GM23338 (cell line): ENCODE data around the gene PGM1. TPM values are rescaled to one million over a fixed set of nuclear protein-coding genes. Genes with fewer than 3 reads are reported as not detected.

Source experiments
- ATAC-seq: fragments of 200-7000 bp; cut with Tn5 transposase; 3 replicates; pipeline ENCODE4 v1.9.1; 2020
- DNase-seq: peaks from one replicate; pipeline ENCODE4 v3.0.0-alpha.2; 2015; ENCODE audit warnings: low spot score
- H2AFZ ChIP-seq: fragments of 200-600 bp; sonication (generic); 2 replicates; pipeline ENCODE4 v1.8.0; 2016; ENCODE audit warnings: antibody characterized with exemption, mild to moderate bottlenecking, moderate library complexity
- H3F3A ChIP-seq: fragments of 200-600 bp; sonication (generic); replicated peaks from 2 replicates; pipeline ENCODE4 v1.8.0; 2017; ENCODE audit warnings: antibody characterized with exemption, mixed run types, low read depth
- H3K27ac ChIP-seq: fragments of 200-600 bp; sonication (generic); 2 replicates; pipeline ENCODE4 v1.6.1; 2016; ENCODE audit warnings: low read depth
- H3K27me3 ChIP-seq: fragments of 200-600 bp; sonication (generic); 2 replicates; pipeline ENCODE4 v1.8.0; 2016; ENCODE audit warnings: mild to moderate bottlenecking, mixed run types, moderate library complexity; ENCODE audit not compliant: insufficient read depth
- H3K36me3 ChIP-seq: fragments of 200-600 bp; sonication (generic); 2 replicates; pipeline ENCODE4 v1.8.0; 2016; ENCODE audit warnings: mild to moderate bottlenecking; ENCODE audit not compliant: insufficient read depth
- H3K4me1 ChIP-seq: fragments of 200-600 bp; sonication (generic); 2 replicates; pipeline ENCODE4 v1.8.0; 2016; ENCODE audit warnings: mild to moderate bottlenecking, moderate library complexity; ENCODE audit not compliant: insufficient read depth
- H3K4me2 ChIP-seq: fragments of 200-600 bp; sonication (generic); 2 replicates; pipeline ENCODE4 v1.7.1; 2017; ENCODE audit warnings: mixed run types
- H3K4me3 ChIP-seq: fragments of 200-600 bp; sonication (generic); 2 replicates; pipeline ENCODE4 v1.6.1; 2016; ENCODE audit warnings: mixed run types
- H3K79me2 ChIP-seq: fragments of 200-600 bp; sonication (generic); replicated peaks from 2 replicates; pipeline ENCODE4 v1.8.0; 2017; ENCODE audit warnings: mild to moderate bottlenecking; ENCODE audit not compliant: insufficient read depth
- H3K9me2 ChIP-seq: fragments of 200-600 bp; sonication (generic); 2 replicates; pipeline ENCODE4 v1.8.0; 2017; ENCODE audit not compliant: insufficient read depth
- H4K20me1 ChIP-seq: fragments of 200-600 bp; sonication (generic); replicated peaks from 2 replicates; pipeline ENCODE4 v1.8.0; 2017; ENCODE audit warnings: mild to moderate bottlenecking; ENCODE audit not compliant: insufficient read depth
- H3K27ac Mint-ChIP-seq: 2 replicates; pipeline ENCODE4 v1.8.0; 2020; ENCODE audit warnings: inconsistent platforms, mild to moderate bottlenecking, moderate library complexity, mixed read lengths
- H3K27me3 Mint-ChIP-seq: 3 replicates; pipeline ENCODE4 v1.8.0; 2022; ENCODE audit warnings: low read depth, mild to moderate bottlenecking, moderate library complexity, mixed read lengths, inconsistent platforms; ENCODE audit not compliant: insufficient read depth, poor library complexity
- H3K36me3 Mint-ChIP-seq: 3 replicates; pipeline ENCODE4 v1.8.0; 2021; ENCODE audit warnings: low read depth, mild to moderate bottlenecking, inconsistent platforms, moderate library complexity, mixed read lengths
- H3K4me1 Mint-ChIP-seq: 3 replicates; pipeline ENCODE4 v1.8.0; 2020; ENCODE audit warnings: mild to moderate bottlenecking, inconsistent platforms, mixed read lengths
- H3K4me3 Mint-ChIP-seq: 3 replicates; pipeline ENCODE4 v1.8.0; 2021; ENCODE audit warnings: moderate library complexity, mild to moderate bottlenecking, inconsistent platforms, mixed read lengths
- H3K9me3 Mint-ChIP-seq: 3 replicates; pipeline ENCODE4 v1.8.0; 2020; ENCODE audit warnings: moderate library complexity, mild to moderate bottlenecking, inconsistent platforms, mixed read lengths
- CREB1 ChIP-seq: fragments of 250-450 bp; sonication (Bioruptor Pico); IDR thresholded peaks from 2 replicates; pipeline ENCODE4 v1.5.0; 2020; ENCODE audit warnings: low read depth, mild to moderate bottlenecking, moderate library complexity
- EZH2 ChIP-seq: fragments of 200-600 bp; sonication (generic); IDR thresholded peaks from one replicate; pipeline ENCODE4 v1.8.0; 2017; ENCODE audit warnings: antibody characterized with exemption, mild to moderate bottlenecking, low read depth; ENCODE audit not compliant: unreplicated experiment
- EZH2phosphoT487 ChIP-seq: fragments of 200-600 bp; sonication (generic); IDR thresholded peaks from one replicate; pipeline ENCODE4 v1.8.1; 2018; ENCODE audit warnings: antibody characterized with exemption; ENCODE audit not compliant: unreplicated experiment
- JUNB ChIP-seq: IDR thresholded peaks from one replicate; pipeline ENCODE4 v1.6.1; 2016; ENCODE audit warnings: antibody characterized with exemption; ENCODE audit not compliant: unreplicated experiment
- NANOG ChIP-seq: IDR thresholded peaks from 2 replicates; pipeline ENCODE4 v1.6.1; 2016; ENCODE audit warnings: antibody characterized with exemption, borderline replicate concordance
- POLR2AphosphoS5 ChIP-seq: IDR thresholded peaks from 2 replicates; pipeline ENCODE4 v1.6.1; 2016; ENCODE audit warnings: antibody characterized with exemption, low read depth
- STAT1 ChIP-seq: IDR thresholded peaks from one replicate; pipeline ENCODE4 v1.6.1; 2016; ENCODE audit warnings: antibody characterized with exemption; ENCODE audit not compliant: unreplicated experiment
- ZNF114 ChIP-seq: fragments of 250-450 bp; sonication (Bioruptor Pico); IDR thresholded peaks from 2 replicates; pipeline ENCODE4 v1.5.0; 2020; ENCODE audit warnings: mild to moderate bottlenecking, moderate library complexity
- ZNF331 ChIP-seq: fragments of 250-450 bp; sonication (Bioruptor Pico); IDR thresholded peaks from 2 replicates; pipeline ENCODE4 v1.5.0; 2020; ENCODE audit warnings: low read depth, mild to moderate bottlenecking, moderate library complexity
- polyA plus RNA-seq: library from polyadenylated mRNA; unstranded; fragments of >200 nt; fragmentation: Nextera tagmentation; extraction: Ambion mirVana; gene quantifications from 2 replicates; pipeline ENCODE4 v1.2.1, GENCODE V29; 2016
- total RNA-seq: library from RNA; depleted of rRNA; stranded (reverse); fragments of >200 nt; shearing (Covaris generic); gene quantifications from 2 replicates; pipeline ENCODE4 v1.2.3, GENCODE V29; 2014
- TF ChIP-seq, protein P1 (sequence below), 2 experiments: fragments of 200-600 bp in 1 of 2; sonication (generic) in 1 of 2; conservative IDR thresholded peaks; 2 replicates each; pipeline versions ENCODE4 v1.5.1 to v1.6.1; 2016 to 2017; ENCODE audit warnings: antibody characterized with exemption in 2 of 2, low read depth in 2 of 2, mild to moderate bottlenecking in 2 of 2, moderate library complexity in 1 of 2
- TF ChIP-seq, protein P2 (sequence below): IDR thresholded peaks from 2 replicates; pipeline ENCODE4 v1.6.1; 2016; ENCODE audit warnings: antibody characterized with exemption
- TF ChIP-seq, protein P3 (sequence below): IDR thresholded peaks from one replicate; pipeline ENCODE4 v1.6.1; 2018; ENCODE audit warnings: antibody characterized with exemption; ENCODE audit not compliant: unreplicated experiment
- TF ChIP-seq, protein P4 (sequence below): fragments of 250-450 bp; sonication (Bioruptor Pico); IDR thresholded peaks from 2 replicates; pipeline ENCODE4 v1.5.0; 2020; ENCODE audit warnings: mild to moderate bottlenecking, moderate library complexity

Gene PGM1
- total and polyA plus RNA-seq, 2 experiments from 2014 or later: 20.9 to 71.9 TPM

DNA sequence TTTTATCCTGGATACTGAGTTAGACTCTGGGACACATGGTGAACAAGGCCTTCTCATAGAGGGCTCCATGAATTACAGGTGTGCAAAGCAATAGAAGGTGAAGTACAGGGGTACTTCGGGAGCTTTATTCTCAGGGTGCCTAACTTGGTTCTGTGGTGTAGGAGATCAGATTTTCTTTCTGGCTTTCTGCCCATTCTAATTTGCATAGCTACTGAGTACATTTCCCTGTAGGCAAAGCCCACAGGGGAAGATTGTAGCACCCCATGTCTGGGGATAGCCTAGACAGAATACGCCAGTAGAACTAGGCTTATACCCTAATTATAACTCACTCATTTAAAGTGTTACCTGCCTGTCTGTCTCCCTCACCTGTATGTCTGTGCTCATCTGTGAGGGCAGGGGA lies 49.7 kb downstream of the PGM1 start:
- Histone ChIP-seq H4K20me1 (no peaks in the 10 kb centered on the region), H3F3A (no peaks in the 10 kb centered on the region), H3K27me3 (no peaks in the 10 kb centered on the region), H3K4me1 (no peaks in the 10 kb centered on the region), H3K4me3 (no peak overlapping the region), H3K27ac (no peak overlapping the region), H2AFZ (no peak overlapping the region), H3K36me3 (no peaks in the 10 kb centered on the region; the same call in 1 of the 2 replicates), H3K4me2 (no peak overlapping the region), H3K9me2 (no peaks in the 10 kb centered on the region), H3K79me2 (no peaks in the 10 kb centered on the region)
- no peaks in the 10 kb centered on the region for H3K9me3 Mint-ChIP-seq
- peaks cover 4% of the 10 kb centered on the region; the same call in 2 of the 3 replicates for H3K4me1 Mint-ChIP-seq
- ATAC-seq: no peak
- no peak overlapping the region for H3K27ac Mint-ChIP-seq
- no peak for TF ChIP-seq POLR2AphosphoS5
- TF ChIP-seq, protein P1, sequence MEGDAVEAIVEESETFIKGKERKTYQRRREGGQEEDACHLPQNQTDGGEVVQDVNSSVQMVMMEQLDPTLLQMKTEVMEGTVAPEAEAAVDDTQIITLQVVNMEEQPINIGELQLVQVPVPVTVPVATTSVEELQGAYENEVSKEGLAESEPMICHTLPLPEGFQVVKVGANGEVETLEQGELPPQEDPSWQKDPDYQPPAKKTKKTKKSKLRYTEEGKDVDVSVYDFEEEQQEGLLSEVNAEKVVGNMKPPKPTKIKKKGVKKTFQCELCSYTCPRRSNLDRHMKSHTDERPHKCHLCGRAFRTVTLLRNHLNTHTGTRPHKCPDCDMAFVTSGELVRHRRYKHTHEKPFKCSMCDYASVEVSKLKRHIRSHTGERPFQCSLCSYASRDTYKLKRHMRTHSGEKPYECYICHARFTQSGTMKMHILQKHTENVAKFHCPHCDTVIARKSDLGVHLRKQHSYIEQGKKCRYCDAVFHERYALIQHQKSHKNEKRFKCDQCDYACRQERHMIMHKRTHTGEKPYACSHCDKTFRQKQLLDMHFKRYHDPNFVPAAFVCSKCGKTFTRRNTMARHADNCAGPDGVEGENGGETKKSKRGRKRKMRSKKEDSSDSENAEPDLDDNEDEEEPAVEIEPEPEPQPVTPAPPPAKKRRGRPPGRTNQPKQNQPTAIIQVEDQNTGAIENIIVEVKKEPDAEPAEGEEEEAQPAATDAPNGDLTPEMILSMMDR (conservative IDR thresholded peaks at IDR 0.05; ENCODE audit: low read depth in 2 of 2): no peak
- TF ChIP-seq EZH2phosphoT487: no peak
- TF ChIP-seq, protein P2, sequence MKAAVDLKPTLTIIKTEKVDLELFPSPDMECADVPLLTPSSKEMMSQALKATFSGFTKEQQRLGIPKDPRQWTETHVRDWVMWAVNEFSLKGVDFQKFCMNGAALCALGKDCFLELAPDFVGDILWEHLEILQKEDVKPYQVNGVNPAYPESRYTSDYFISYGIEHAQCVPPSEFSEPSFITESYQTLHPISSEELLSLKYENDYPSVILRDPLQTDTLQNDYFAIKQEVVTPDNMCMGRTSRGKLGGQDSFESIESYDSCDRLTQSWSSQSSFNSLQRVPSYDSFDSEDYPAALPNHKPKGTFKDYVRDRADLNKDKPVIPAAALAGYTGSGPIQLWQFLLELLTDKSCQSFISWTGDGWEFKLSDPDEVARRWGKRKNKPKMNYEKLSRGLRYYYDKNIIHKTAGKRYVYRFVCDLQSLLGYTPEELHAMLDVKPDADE: no peak
- no peak for TF ChIP-seq CREB1
- TF ChIP-seq ZNF114 (CRISPR knock-in tag): no peak
- no peak for TF ChIP-seq EZH2
- TF ChIP-seq, protein P3, sequence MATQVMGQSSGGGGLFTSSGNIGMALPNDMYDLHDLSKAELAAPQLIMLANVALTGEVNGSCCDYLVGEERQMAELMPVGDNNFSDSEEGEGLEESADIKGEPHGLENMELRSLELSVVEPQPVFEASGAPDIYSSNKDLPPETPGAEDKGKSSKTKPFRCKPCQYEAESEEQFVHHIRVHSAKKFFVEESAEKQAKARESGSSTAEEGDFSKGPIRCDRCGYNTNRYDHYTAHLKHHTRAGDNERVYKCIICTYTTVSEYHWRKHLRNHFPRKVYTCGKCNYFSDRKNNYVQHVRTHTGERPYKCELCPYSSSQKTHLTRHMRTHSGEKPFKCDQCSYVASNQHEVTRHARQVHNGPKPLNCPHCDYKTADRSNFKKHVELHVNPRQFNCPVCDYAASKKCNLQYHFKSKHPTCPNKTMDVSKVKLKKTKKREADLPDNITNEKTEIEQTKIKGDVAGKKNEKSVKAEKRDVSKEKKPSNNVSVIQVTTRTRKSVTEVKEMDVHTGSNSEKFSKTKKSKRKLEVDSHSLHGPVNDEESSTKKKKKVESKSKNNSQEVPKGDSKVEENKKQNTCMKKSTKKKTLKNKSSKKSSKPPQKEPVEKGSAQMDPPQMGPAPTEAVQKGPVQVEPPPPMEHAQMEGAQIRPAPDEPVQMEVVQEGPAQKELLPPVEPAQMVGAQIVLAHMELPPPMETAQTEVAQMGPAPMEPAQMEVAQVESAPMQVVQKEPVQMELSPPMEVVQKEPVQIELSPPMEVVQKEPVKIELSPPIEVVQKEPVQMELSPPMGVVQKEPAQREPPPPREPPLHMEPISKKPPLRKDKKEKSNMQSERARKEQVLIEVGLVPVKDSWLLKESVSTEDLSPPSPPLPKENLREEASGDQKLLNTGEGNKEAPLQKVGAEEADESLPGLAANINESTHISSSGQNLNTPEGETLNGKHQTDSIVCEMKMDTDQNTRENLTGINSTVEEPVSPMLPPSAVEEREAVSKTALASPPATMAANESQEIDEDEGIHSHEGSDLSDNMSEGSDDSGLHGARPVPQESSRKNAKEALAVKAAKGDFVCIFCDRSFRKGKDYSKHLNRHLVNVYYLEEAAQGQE: no peak
- no peak for TF ChIP-seq NANOG
- no peak for TF ChIP-seq JUNB
- TF ChIP-seq, protein P4, sequence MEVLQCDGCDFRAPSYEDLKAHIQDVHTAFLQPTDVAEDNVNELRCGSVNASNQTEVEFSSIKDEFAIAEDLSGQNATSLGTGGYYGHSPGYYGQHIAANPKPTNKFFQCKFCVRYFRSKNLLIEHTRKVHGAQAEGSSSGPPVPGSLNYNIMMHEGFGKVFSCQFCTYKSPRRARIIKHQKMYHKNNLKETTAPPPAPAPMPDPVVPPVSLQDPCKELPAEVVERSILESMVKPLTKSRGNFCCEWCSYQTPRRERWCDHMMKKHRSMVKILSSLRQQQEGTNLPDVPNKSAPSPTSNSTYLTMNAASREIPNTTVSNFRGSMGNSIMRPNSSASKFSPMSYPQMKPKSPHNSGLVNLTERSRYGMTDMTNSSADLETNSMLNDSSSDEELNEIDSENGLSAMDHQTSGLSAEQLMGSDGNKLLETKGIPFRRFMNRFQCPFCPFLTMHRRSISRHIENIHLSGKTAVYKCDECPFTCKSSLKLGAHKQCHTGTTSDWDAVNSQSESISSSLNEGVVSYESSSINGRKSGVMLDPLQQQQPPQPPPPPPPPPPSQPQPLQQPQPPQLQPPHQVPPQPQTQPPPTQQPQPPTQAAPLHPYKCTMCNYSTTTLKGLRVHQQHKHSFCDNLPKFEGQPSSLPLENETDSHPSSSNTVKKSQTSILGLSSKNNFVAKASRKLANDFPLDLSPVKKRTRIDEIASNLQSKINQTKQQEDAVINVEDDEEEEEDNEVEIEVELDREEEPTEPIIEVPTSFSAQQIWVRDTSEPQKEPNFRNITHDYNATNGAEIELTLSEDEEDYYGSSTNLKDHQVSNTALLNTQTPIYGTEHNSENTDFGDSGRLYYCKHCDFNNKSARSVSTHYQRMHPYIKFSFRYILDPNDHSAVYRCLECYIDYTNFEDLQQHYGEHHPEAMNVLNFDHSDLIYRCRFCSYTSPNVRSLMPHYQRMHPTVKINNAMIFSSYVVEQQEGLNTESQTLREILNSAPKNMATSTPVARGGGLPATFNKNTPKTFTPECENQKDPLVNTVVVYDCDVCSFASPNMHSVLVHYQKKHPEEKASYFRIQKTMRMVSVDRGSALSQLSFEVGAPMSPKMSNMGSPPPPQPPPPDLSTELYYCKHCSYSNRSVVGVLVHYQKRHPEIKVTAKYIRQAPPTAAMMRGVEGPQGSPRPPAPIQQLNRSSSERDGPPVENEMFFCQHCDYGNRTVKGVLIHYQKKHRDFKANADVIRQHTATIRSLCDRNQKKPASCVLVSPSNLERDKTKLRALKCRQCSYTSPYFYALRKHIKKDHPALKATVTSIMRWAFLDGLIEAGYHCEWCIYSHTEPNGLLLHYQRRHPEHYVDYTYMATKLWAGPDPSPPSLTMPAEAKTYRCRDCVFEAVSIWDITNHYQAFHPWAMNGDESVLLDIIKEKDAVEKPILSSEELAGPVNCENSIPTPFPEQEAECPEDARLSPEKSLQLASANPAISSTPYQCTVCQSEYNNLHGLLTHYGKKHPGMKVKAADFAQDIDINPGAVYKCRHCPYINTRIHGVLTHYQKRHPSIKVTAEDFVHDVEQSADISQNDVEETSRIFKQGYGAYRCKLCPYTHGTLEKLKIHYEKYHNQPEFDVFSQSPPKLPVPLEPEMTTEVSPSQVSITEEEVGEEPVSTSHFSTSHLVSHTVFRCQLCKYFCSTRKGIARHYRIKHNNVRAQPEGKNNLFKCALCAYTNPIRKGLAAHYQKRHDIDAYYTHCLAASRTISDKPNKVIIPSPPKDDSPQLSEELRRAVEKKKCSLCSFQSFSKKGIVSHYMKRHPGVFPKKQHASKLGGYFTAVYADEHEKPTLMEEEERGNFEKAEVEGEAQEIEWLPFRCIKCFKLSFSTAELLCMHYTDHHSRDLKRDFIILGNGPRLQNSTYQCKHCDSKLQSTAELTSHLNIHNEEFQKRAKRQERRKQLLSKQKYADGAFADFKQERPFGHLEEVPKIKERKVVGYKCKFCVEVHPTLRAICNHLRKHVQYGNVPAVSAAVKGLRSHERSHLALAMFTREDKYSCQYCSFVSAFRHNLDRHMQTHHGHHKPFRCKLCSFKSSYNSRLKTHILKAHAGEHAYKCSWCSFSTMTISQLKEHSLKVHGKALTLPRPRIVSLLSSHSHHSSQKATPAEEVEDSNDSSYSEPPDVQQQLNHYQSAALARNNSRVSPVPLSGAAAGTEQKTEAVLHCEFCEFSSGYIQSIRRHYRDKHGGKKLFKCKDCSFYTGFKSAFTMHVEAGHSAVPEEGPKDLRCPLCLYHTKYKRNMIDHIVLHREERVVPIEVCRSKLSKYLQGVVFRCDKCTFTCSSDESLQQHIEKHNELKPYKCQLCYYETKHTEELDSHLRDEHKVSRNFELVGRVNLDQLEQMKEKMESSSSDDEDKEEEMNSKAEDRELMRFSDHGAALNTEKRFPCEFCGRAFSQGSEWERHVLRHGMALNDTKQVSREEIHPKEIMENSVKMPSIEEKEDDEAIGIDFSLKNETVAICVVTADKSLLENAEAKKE: no peak
- TF ChIP-seq ZNF331 (CRISPR knock-in tag): no peak
- no peak for TF ChIP-seq STAT1
- H3K27me3 Mint-ChIP-seq: no peaks in the 10 kb centered on the region
- DNase-seq: no peak
- no peaks in the 10 kb centered on the region; the same call in 2 of the 3 replicates for H3K36me3 Mint-ChIP-seq
- no peak overlapping the region for H3K4me3 Mint-ChIP-seq
